ENCODE measurements around the gene MOB1A. TPM values are rescaled to one million over a fixed set of nuclear protein-coding genes. Genes with fewer than 3 reads are reported as not detected.
"Not testable (repeated sequence)": the region's sequence is repeated elsewhere in the genome, so short reads cannot be mapped to it uniquely, and the experiment has no call there.

Gene MOB1A
- total RNA-seq, 1 donor from 2014 or later: 82.7 TPM

DNA sequence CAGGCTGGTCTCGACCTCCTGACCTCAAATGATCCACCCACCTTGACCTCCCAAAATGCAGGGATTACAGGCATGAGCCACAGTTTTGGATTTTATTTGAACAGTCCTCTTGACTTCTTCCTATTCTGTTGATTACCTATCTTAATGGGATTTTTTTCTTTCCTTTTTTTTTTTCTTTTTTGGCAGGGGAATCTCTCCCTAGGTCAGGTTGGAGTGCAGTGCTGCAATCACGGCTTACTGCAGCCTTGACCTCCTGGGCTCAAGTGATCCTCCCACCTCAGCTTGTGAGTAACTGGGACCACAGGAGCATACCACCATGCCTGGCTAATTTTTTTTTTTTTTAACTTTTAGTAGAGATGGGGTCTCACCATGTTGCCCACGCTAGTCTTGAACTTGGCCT is 22.5 kb upstream of the MOB1A start:
- DNase-seq (ENCODE audit: low spot score): no peak
- ATAC-seq: peak; percentile 14
- intact Hi-C loops (cut with DNase I): no loop called here

DNA sequence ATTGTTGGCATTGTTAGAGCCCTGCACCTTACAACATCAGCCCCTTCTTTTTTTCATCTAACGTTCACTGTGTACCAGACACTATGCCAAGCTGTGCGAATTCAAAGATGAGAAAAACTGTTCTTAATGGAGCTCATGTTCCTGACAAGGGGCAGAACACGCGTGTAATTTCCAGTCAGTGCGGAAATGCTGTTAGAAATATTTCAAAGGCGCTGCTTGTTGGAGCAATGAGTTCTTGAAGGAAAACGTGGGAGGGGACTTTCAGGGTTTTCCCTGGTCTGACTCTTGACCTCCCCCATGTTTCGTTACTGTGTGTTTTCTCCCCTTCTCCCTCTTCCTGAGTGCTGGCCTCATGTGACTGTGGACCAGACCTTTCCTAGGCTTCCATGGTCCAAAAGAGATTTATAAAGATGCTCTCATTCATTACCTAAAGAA is 21.2 kb upstream of the MOB1A start:
- intact Hi-C loops (cut with DNase I): no loop called here
- ATAC-seq: no peak
- DNase-seq (ENCODE audit: low spot score): no peak

DNA sequence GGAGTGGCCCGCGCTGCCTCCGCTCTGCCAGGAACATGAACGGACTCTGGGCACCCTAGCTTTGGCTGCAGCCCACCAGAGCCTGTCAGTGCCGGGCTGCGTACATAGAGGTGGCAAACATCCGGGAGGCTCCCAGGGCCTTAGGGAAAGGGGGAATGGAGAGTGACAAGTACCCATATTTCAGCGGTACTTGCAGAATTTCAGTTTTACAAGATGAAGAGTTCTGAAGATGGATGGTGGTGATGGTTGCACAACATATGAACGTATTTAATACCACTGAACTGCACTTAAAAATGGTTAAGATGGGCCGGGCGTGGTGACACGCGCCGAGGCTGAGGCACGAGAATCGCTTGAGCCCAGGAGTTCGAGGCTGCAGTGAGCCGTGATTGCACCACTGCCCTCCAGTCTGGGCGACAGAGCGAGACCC is 20.6 kb upstream of the MOB1A start:
- ATAC-seq: no peak
- intact Hi-C loops (cut with DNase I): no loop called here
- DNase-seq (ENCODE audit: low spot score): no peak

DNA sequence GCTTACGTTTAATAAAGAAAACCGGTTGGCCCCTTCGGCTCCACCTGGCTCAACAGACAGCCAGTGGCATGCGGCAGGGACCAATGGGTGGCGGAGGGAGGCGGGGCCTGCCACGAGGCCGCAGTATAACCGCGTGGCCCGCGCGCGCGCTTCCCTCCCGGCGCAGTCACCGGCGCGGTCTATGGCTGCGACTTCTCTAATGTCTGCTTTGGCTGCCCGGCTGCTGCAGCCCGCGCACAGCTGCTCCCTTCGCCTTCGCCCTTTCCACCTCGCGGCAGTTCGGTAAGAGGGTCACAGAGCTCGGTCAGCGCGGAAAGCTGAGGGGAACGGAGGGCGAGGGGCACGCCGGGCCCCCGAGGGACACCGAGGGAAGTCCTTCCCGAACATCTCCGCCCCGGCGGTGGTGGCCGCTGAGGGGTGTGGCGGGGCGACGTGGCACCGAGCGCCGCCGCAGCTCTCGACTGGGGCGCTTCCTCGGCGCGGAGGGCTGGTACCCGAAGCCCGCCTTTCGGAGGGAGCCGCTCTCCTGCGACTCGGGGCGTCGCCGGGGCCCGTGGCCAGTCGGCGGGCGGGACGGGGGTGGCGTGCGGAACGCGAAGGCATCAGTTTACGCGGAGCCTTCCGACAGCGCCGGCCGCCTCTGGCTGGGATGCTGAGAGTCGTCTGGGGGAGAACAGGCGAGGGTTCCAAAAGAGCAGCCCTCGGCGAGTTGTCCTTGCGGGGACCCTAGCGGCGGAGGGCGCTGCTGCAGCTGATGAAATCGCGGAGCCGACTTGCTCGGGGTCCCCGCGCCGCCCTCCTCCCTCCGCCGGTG is 20.0 kb upstream of the MOB1A start, which contains the start of gene MTHFD2:
Gene MTHFD2 (plus strand): TSS at position 155 of the 814 bp plus-strand sequence. CDS start 27 bp downstream, at position 182.
- DNase-seq (ENCODE audit: low spot score) (peak; percentile 91), ATAC-seq (peak; percentile 94)
- intact Hi-C loops (cut with DNase I): no loop called here

DNA sequence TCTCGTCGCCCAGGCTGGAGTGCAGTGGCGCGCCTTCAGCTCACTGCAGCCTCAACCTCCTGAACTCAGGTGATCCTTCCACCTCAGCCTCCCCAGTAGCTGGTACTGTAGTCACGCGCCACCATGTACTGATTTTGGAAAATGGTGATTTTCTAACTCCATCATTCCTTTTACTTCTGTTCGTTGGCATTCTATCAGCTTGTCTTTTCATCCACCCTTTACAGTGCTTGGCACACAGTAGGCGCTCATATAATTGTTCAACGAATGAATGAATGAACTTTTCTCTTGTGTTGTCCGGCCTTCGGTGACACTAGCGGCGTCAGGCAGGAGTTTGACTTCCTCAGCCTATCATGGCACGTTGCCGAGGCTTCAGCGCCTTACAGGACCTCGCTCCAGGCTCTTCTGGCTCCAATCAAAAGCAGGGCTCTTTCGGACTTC is 19.4 kb upstream of the MOB1A start:
- ATAC-seq (no peak), DNase-seq (ENCODE audit: low spot score) (no peak)
- intact Hi-C loops (cut with DNase I): no loop called here

DNA sequence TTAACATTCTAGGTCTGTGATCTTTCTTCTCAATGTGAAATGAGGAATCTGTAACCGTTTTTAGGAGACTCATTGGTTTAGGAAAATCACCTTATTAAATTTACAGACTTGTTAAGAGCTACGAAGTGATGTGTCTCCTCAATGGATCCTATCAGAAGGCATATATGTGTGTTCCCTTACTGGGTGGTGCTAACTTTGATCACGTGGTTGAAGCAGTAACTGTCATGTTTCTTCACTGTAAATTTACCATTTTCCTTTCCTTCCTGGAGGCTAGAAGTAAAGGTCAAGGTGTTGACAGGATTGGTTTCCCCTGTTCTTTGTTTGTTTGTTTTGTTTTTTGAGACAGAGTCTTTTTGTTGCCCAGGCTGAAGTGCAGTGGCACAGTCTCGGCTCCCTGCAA is 18.4 kb upstream of the MOB1A start:
- no peak for DNase-seq (ENCODE audit: low spot score)
- no peak for ATAC-seq
- intact Hi-C loops (cut with DNase I): no loop called here

DNA sequence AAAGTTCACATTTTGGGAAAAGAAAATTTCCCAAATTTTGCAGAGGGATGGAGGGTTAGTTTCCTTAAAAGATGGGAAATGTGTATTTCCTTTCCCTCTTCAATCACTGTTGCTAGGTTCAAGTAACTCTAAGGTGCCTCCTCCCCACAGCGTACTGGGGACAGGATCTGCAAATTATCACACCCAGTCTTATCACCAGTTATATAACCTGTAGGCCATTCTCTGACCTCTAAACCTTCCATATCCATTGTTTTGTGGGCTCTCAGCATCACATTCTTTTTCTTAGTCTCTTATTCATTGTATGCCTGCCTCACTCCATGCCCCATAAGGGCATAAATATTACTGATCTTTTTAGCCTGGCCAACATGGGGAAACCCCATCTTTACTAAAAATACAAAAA is 16.1 kb upstream of the MOB1A start:
- no peak for DNase-seq (ENCODE audit: low spot score)
- ATAC-seq: no peak
- intact Hi-C loops (cut with DNase I): no loop called here

DNA sequence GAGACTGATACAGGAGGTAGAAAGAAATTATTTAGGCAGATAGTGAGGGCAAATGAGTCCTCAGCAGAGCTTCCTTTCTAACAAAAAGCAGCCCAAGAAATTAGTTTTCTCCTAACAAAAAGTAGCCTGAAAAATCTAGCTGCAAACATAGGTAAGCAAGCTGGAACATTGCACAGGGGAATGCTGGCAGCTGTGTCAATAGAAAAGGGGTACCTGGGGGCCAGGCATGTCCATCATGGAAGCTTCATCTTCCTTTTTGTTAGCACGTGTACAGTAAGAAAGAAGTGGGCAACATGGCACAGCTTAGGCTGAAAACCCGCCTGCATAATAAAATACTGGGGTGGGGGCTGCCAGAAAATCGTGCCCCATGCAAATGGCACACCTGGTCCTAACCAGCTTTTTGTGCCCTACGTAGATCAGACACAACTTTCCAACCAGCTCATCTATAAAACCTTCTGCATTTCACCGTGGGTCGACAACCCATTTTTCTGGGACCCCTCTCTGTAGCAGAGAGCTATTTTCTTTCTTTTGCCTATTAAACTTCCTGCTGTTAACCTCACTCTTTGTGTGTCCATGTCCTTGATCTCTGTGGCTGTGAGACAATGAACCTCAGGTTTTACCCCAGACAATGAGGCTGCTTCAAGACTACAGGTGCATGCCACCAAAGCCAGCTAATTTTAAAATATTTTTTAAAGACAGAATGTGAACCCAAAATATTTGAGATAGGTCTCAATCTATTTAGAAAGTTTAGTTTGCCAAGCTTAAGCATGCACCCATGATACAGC is 13.1 kb upstream of the MOB1A start:
- no peak for ATAC-seq
- no peak for DNase-seq (ENCODE audit: low spot score)
- intact Hi-C loops (cut with DNase I): no loop called here

DNA sequence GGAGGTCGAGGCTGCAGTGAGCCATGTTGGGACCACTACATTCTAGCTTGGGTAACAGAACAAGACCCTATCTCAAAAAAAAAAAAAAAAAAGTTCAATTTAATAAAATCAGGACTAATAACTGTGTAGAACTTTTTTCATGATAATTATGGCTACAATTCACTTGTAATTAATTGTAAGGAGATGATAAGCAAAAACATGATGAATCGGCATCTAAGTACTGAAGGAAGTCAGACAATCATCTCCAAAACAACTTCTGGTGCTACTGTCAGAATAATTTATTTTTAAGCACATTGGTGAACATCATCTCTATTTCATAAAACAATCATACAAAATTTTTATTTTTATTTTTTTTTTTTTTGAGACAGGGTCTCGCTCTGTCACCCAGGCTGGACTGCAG is 10.0 kb upstream of the MOB1A start:
- ATAC-seq (no peak), DNase-seq (ENCODE audit: low spot score) (no peak)
- intact Hi-C loops (cut with DNase I): no loop called here

DNA sequence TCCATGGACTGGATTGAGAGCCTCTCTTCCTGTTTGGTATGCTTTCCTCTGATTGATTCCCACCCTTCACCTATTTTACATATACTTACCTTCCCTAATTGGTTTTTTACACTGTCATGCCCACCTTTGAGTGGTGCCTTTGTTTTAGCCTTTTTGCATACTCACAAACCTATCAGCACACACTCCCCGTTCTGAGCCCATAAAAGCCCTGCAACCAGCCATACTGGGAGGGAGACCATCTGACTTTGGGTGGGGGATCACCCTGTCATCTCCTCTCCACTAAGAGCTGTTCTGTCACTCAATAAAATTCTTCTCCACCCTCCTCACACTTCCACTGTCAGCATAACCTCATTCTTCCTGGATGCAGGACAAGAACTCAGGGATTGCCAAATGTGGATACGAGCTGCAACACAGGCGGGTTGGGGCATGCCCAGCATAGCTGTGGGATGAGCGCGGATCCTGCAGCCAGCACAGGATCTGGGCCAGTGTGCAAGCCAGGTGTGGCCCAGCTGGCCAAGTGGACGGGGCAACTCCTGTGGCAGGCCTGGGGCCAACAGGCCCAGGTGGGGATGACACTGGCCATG is 9.4 kb upstream of the MOB1A start:
- DNase-seq (ENCODE audit: low spot score) (no peak), ATAC-seq (no peak)
- intact Hi-C loops (cut with DNase I): no loop called here

DNA sequence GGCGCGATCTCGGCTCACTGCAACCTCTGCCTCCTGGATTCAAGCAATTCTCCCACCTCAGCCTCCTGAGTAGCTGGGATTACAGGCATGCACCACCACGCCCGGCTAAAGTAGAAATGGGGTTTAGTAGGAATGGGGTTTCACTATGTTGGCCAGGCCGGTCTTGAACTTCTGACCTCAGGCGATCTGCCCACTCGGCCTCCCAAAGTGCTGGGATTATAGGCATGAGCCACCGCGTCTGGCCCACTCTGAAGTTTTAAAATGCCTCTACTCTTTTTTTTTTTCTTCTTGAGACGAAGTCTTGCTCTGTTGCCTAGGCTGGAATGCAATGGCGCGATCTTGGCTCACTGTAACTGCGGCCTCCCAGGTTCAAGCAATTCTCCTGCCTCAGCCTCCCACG is 8.0 kb upstream of the MOB1A start:
- ATAC-seq; intact Hi-C loops (cut with DNase I): not testable (repeated sequence)

DNA sequence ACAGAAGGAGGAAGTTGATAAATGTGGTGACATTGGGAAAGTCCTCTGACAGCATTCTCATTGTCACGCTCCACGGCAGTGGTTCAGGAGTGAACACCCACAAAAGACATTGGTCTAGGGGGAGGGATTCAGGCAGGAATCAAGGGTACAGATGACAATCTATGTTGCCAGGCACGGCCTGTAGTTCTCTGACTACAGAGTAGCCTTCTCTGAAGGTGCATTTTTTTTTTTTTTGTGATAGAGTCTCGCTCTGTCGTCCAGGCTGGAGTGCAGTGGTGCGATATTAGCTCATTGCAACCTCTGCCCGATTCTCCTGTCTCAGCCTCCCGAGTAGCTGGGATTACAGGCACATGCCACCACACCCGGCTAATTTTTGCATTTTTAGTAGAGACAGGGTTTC is 7.4 kb upstream of the MOB1A start:
- no peak for DNase-seq (ENCODE audit: low spot score)
- ATAC-seq: peak; percentile 81
- intact Hi-C loops (cut with DNase I): no loop called here

More for the DNA sequence above, 8.0 kb upstream of the MOB1A start:
- DNase-seq (ENCODE audit: low spot score): not testable (repeated sequence)

DNA sequence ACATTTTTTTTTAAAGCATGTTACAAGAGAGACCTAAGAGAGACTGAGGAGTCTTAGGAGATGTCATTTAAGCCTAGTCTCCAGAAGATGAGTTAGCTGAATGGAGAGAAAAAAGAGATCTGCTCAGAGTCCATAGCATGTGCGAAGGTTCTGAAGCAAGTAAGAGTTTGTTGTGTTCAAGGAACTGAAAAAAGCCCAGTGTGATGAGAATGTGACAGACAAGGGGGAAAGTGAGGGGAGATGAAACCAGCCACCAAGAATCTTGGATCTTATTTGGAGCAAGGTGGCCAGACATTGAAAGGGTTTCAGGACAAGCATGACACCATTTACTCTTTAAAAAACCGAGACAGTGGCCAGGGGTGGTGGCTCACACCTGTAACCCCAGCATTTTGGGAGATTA is 5.2 kb upstream of the MOB1A start:
- DNase-seq (ENCODE audit: low spot score) (no peak), ATAC-seq (no peak)
- intact Hi-C loops (cut with DNase I): no loop called here

DNA sequence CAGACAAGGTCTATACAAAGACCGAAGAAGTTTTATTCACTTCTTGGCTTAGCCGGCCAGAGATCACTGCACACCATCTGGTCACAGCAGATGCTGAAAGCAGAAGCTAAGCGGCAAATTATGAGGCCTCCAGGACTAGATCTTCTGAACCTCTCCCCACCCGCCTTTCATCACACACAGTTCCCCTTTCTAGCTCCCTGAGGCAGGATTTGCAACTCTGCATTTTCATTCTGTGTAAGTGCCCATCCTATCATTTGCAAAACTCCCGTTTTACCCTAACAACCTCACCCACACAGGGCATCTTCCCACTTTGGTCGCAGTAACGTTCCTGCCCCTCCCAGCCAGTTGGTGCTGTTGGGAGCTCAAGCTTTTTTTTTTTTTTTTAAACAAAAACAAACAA is 3.1 kb upstream of the MOB1A start:
- ATAC-seq (peak; percentile 50), DNase-seq (ENCODE audit: low spot score) (no peak)
- intact Hi-C loops (cut with DNase I): no loop called here

DNA sequence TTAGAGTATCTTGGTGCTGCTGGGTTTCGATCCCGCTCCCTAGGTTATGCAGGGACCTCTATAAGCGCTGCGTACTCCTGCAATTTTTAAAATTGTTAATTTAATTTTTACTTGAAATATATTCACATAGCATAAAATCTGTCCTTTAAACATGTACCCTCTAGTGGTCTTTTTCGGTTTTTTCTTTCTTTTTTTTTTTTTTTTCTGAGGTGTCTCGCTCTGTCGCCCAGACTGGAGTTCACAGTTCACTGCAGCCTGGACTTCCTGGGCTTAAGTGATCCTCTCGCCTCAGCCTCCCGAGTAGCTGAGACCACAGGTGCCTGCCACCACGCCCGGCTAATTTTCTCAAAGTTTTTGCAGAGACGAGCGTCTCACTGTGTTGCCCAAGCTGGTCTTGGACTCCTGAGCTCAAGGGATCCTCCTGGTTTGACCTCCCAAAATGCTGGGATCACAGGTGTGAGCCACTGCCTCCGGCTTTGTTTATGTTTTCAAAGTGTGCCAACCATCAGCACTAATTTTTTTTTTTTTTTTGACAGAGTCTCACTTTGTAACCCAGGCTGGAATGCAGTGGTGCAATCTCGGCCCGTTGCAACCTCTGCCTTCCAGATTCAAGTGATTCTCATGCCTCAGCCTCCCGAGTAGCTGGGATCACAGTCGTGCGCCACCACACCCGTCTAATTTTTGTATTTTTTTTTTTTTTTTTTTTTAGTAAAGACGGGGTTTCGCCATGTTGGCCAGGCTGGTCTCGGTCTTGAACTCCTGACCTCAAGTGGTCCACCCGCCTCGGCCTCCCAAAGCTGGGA is 585 bp upstream of the MOB1A start:
- ATAC-seq (no peak), DNase-seq (ENCODE audit: low spot score) (no peak)
- intact Hi-C loops (cut with DNase I): no loop called here

DNA sequence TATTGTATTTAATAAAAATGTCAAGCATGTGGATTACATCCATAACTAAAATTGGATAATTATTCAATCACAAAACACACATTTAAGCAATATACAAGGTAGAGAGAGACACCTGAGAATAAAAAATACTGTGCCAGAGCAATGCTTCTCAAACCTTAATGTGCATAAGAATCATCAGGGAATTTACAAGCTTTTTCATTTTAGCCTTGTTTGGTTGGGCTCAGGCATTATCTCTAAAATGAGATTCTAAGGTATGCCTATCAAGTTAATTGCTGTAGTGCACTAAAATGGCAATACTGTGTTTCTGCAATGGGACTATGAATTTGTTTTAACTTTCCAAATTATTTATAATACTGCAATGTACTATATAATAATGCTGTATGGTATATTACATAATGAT is 983 bp downstream of the MOB1A start:
- ATAC-seq: no peak
- intact Hi-C loops (cut with DNase I): no loop called here
- DNase-seq (ENCODE audit: low spot score): no peak

DNA sequence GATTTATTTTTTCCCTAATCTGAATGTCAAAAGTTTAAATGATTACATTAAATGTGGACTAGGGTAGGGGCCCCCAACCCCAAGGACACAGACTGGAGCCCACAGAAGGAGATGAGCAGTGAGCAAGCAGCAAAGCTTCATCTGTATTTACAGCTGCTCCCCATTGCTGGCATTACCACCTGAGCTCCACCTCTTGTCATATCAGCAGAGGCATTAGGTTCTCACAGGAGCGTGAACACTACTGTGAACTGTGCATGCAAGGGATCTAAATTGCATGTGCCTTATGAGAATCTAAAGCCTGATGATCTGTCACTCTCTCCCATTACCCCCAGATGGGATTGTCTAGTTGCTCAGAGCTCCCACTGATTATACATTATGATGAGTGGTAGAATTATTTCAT is 3.8 kb downstream of the MOB1A start:
- DNase-seq (ENCODE audit: low spot score): no peak
- intact Hi-C loops (cut with DNase I): no loop called here
- no peak for ATAC-seq

DNA sequence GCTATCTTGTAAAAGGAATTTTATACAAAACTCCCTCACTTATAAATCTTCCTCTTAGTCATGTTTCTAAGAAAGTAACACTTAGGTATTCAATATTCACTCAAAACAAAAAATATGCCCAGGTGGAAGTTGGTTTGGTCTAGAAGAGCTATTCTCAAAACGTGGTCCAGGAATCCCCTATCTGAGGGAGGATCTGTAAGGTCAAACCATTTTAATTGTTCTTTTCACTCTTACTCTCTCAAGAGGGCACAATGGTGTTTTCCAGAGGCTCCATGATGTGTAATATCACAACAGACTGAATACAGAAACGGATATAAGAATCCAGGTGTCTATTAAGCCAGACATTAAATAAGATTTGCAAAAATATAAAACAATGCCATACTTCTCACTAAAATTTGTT is 9.9 kb downstream of the MOB1A start:
- intact Hi-C loops (cut with DNase I): no loop called here
- ATAC-seq (no peak), DNase-seq (ENCODE audit: low spot score) (no peak)

DNA sequence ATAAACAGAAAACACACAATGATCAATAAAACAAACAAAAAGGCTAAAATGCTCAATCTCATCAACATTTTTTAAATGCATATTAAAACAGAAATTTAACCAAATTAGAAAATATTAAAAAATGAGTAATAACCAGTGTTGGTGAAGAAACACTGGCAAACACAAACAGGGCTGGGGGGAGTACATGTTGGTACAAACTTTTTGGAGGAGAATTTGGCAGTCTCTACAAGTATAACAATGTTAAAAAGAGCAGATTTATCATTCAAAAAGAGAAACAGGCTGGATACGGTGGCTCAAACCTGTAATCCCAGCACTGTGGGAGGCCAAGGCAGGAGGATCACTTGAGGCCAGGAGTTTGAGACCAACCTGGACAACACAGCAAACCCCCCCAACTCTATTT is 13.9 kb downstream of the MOB1A start:
- DNase-seq (ENCODE audit: low spot score) (no peak), ATAC-seq (no peak)
- intact Hi-C loops (cut with DNase I): no loop called here
